HS-27A (cell line): ENCODE measurements around the gene UBE3B.

Source experiments
- DNase-seq: peaks from one replicate; pipeline ENCODE4 v3.0.0-alpha.2; 2012; ENCODE audit warnings: low read depth, missing footprints

The UBE3B gene

DNA sequence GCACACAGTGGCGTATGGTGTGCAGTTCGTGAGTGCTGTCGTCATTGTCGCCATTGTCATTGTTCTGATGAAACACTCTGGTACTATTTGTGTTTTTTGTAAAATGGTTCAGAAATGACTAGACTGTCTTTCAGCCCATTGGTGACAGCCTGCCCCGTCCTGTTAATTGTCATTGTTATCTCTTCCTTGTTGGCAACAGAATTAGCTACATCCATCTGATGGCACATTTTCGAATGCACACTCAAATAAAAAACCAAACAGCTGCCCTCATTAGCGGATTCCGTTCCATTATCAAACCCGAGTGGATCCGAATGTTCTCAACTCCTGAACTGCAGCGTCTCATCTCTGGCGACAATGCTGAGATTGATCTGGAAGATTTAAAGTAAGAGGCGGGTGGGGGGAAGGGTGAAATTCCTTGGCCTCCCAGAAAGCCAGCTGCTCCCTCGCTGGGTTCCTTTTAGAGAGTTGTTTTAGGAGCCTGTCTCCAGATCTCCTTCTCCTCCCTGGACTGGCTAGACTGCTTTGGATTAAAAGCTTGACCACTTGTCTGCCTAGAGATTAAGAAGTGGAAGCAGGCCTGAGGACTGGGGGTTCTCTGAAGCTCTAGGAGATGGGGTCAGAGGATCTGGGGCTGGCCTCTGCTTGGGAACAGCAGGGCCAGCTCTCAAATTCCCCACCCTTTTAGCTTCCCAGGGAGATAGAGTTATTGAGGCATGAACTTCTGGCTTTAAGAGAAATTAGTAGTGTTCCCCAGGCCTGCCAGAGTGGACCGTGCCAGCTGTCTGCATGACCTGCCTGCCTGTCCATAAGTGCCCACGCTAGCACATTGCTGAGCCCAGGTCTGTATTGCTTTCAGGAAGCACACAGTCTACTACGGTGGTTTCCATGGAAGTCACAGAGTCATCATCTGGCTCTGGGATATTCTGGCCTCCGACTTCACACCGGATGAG is 52.5 kb downstream of the UBE3B start:
- DNase-seq = no peak

DNA sequence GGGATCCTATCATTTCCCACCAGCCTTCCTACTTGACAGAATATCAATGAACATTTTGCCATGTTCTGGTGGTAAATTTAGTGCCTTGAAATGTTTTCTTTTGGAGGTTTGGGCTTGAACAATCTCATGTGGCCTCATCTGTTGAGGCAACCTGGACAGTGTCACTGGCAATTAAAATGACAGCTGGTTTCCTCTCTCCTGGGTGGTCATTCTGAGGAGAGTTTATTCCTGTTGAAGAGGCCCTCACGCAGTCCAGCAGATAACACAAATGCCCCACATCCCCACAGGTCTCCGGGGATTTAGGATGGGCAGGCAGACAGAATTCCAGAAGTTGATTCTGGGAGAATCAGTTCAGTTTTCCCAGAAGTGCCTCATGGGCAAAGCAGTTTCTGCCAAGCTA is 54.0 kb downstream of the UBE3B start:
- no peak for DNase-seq

DNA sequence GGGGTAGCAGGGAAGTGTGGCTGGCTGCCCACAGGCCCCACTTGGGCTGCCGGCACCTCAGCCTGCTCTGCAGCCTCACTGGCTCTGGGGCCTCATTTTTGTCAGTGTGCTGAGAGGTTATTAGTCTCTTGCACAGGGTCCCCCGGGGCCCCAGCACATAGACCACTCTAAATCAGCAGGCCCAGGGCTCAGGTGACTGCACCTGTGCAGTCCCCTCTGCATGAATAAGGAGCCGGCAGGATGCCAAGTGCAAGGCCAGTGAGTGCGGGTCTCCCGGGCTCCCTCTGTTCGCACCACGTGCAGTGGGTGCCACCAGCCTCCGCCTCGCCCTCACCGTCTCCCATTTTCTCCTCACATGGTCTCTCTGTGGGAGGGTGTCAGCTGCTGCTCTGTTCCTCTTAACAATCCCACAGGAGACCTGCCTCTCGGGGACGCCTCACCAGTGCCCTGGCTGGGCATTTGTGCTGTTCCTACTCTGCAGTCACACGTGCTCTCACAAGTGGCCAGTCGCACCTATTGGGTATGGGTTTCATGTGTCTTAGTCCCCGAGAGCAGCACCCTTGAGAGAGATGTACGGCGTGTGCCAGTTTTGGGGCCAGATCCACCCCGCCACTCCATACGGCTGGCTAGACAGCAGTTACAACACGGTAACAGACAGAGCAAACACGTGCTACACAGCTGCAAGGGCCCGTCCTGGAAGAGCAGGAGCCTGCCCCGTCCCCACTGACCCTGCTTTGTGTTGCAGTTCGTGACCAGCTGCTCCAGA is 55.5 kb downstream of the UBE3B start:
- DNase-seq = no peak

DNA sequence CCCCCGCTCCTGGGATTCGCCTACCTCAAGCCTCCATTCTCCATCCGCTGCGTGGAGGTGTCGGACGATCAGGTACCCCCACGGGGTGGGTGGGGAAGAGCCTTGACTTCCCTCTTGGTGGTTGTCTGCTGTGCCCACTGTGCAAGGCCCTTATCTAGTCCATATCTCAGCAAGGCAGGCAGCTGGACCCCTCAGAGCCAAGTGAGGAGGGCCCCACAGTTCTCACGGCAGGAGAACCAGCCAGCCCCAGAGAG is 56.0 kb downstream of the UBE3B start:
- DNase-seq = no peak

GRCh38 chr12:109534456-109534855 is 57.0 kb downstream of the UBE3B start:
- no peak for DNase-seq

- DNase-seq = no peak
Observed at GRCh38 chr12:109535231-109535862, 57.9 kb downstream of the UBE3B start.

- no peak for DNase-seq
Observed at GRCh38 chr12:109535863-109536250, 58.4 kb downstream of the UBE3B start.

DNA sequence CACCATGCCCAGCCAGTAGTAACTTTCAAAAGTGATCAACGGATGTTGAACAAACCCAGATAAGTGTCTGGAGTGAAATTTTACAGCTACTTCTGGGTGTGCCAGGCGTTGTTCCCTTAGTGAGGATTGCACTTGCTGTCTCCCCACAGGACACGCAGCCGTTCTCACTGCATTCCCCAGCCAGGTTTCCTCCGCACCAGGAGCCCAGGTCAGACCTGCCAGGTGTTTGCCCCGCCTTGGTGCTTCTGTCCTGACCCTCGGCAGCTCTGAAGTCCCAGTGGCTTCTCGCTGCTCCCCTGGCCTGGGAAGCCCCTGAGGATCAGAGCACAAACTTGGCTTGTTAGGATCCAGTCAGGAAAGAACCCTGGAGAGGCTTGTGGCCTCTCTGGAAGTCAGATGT is 59.7 kb downstream of the UBE3B start:
- DNase-seq = no peak

DNA sequence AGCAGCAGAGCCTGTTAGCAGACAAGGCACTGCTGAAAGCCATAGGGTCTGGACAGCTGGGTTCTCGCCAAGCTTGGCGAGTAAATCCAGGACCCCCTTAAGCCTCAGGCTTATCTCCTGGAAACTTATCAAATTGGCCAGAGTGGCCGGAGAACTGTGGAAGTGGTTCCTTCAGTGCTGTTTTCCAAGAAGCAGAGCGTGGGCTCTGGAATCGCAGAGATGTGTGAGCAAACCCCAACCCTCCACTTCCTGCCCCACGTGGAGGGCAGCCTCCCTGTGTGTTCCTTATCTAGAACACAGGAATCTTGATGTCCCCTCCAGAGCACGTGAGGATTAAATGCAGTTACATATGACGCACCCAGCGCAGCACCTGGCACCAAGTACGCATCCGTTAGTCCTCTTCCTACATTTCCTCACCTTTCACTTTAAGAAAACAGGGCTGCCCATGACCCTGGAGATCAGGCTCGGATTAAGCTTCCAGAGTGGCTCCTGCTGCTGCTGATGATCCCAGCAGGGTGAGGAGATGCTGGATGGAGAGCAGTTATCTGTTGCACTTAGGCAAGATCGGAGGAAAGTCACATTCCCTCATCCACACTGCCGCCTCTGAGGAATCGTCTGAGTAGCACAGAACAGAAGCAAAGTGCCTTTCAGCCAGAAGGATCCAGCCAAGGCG is 60.9 kb downstream of the UBE3B start:
- DNase-seq = no peak

DNA sequence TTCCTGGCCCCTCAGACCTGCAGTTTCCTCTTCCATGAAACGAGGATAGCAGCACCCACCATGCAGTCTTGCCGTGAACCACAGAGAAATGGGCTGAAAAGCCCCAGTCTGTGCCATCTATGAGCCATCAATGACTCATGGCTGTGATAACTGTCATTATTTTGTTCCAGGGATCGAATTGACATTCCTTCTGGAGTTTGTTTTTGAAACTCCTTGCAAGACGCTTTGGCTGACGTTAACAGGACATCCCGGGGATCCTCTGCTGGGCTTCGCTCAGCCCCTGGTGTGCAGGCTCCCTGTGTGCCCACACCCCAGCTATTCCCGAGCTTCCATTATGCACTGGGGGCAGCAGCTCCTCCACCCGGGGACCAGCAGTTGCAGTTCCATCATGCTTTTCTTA is 62.1 kb downstream of the UBE3B start:
- peak; percentile 23 for DNase-seq

DNA sequence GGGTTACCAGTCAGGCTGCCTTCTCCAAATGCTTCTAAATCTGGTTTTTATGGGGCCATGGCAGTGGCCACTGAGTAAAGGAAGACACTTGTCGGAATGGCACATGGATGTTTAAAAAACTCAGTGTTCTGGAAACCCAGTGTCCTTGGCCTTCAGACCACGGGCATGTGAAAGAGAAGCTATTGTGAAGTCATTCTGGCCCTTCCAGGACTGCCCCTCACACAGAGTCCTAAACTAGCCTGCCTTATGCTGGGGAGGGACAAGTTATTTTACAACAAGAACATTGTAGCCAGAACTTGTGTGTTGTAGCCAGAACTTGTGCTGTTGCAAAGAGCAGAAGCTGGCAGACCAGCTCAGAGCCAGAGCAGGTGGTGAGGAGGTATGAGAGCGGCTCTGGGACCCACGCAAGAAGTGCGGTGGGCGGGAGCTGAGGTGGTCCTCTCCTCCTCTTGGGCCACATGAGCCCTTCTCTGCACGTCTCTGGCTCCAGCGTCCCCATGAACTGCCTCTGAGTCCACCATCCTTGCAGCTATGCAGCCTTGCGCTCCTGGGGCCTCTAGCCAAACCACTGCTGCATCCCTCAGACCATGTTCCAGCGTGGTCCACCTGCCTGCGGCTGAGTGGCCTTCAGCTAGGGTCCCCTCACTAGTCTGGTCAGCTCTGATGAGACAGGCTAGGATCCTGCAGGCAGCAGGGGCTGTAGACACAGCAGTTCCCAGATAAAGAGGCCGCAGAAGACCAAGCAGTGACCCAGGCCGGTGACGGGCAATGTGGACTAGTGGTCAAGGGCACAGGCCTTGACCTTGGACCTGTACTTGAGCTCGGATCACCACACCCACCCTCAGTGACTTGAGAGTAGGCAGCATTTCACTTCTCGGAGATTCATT is 63.3 kb downstream of the UBE3B start:
- DNase-seq = no peak

DNA sequence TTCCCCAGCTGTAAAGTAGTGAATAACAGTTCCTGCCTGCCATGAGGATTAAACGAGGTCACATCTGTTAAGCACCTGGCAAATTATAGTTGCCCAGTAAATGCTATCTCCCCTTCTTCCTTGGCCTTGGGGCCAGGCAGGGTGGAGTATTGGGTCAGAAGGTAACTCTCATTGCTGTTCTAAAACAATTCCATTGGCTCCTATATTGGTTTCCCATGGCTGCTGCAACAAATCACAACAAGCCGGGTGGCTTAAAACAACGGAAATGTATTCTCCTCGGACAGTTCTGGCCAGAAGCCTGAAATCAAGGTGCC is 63.9 kb downstream of the UBE3B start:
- no peak for DNase-seq

DNA sequence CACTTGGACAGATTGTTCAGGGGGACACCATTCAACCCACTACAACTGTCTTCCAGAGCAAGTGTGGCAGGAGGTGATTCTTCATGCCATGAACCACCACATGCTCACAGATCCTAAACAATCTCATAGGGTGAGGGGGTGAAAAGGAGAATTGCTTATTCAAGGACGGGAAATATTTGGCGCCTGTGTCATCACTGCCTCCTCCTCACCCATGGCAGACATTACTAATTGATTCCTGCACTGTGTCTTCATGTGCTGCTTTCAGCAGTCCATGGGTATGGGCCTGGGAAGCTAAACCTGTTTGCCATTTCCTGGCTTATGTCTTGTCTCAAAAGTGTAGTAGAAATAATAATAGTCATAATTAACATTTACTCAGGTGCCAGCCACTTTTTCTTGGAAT is 64.6 kb downstream of the UBE3B start:
- DNase-seq = no peak

DNA sequence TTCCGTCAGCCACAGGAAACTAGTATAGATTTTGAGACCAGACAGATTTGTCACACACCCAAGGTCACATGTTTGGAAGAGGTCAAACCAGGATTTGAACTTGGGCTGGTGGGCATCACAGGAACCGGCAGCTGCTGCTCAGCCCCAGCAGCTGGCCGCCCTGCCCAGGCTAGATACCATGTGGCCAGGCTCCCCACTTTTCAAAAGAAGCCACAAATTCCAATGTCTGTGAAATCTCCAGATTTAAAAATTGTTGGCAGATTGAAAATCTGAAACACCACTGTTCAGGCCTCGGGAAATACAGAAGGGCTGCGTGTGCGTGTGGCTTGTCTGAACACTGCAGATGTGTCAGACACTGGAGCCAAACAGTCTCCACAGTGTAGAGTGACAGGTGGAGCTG is 65.4 kb downstream of the UBE3B start:
- DNase-seq = no peak

- no peak for DNase-seq
Observed at GRCh38 chr12:109544955-109545531, 67.6 kb downstream of the UBE3B start.

DNA sequence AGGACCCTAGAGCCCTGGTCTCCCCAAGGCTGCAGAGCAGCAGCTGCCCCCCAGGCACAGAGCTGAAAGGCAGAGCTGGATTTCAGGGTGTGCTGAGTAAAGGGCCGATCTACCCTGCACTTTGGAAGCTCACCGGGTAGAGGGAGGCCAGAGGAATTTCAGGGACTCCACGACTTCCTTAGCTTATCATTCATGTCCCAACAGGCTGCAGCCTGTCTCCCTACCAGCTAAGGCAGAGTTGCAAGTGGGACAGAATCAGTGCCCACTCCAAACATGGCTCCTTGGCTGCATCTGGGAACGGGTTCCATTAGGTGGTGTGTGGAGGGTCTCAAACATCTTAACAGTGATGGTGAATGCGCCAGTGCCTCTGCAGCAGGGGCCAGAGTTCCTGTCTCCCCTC is 68.4 kb downstream of the UBE3B start:
- DNase-seq = no peak

- no peak for DNase-seq
Observed at GRCh38 chr12:109547286-109547685, 69.9 kb downstream of the UBE3B start.

GRCh38 chr12:109548258-109548657 is 70.8 kb downstream of the UBE3B start:
- DNase-seq = no peak

- DNase-seq = no peak
Observed at GRCh38 chr12:109549613-109550270, 72.3 kb downstream of the UBE3B start.

DNA sequence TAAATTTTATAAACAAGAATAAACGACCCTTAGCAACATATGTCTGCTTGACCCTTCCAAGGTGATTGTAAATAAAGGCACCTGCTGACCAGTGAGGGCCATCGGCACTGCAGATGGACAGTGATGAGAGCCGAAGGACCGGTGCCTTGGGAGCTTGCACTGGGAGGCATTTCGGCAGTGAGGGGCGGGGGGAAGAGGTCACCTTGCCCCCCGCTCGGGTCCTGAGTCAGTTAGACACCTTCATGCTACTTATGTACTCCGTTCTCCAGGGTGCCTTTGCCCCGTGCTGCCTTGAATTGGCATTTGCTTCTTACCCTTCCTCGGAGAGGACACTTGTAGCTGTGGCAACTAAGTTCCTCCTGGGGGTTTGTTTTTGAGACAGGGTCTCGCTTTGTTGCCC is 72.8 kb downstream of the UBE3B start:
- DNase-seq = no peak

GRCh38 chr12:109551108-109551507 is 73.7 kb downstream of the UBE3B start:
- DNase-seq = no peak
